Stimulated activated naive CD4-positive, alpha-beta T cell (primary cell): Measurements from ENCODE around the gene BUB1B.

Experiments
- DNase-seq, 6 experiments: peaks; one replicate each; lab custom pipeline; 2025; lab: John Stamatoyannopoulos, UW

The BUB1B gene

DNA sequence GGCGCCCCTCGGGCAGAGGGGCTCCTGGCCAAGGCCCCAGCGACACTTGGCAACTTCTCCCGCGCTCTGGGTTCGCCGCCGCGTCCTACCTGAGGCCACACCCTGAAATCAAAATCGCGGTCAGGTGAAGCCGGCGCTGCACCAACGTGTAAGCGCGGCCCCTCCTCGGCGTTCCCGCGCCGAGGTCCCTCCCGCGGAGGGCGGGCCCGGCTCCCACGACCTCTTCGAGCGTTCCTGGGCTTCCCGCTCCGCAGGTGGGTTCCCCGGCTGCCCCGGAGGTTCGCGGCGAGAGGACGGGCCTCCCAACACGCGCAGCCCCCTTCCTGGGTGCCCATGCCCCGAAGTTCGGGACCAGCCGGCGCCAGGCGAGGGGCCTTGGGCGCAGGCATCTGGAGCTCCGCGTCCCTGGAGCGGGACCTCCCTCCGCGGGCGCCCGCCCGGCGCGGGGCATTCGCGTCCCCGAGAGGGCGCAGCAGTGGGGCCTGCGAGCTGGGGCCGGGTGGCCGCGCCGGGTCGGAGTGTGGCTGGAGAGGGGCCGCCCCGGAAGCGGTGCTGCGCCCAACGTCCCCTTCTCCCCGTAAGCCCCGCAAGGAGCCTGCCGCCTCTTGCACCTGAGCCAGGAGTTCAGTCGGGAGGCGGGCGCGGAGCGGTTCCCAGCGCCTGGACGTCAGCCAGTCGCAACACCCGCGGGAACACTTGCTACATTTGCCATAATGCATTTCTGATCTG, 91.7 kb downstream of the BUB1B start:
- DNase-seq: no peak

GRCh38 chr15:40253167-40253790, 92.4 kb downstream of the BUB1B start:
- DNase-seq: no peak

DNA sequence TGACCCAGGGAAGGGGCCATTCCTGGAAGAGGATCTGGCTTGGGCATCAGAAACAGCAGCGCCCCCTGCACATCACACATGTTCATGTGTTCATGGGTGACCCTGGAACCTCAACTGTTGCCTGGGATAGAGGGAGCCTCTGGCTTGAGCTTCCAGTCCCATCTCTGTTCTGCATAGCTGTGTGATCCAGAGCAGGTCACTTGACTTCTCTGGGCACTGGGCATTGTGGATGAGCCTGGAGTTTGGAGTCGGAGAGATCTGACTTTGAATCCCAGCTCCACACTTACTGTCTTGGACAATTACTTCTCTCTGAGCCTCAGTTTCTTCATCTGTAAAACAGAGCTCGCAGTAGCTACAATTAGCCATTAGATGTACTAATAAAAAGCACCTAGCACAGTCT, 93.6 kb downstream of the BUB1B start:
- DNase-seq: no peak

- DNase-seq: no peak
These were observed 94.2 kb downstream of the BUB1B start for GRCh38 chr15:40255033-40255432.

- DNase-seq: no peak
These were observed 95.9 kb downstream of the BUB1B start for GRCh38 chr15:40256638-40257235.

DNA sequence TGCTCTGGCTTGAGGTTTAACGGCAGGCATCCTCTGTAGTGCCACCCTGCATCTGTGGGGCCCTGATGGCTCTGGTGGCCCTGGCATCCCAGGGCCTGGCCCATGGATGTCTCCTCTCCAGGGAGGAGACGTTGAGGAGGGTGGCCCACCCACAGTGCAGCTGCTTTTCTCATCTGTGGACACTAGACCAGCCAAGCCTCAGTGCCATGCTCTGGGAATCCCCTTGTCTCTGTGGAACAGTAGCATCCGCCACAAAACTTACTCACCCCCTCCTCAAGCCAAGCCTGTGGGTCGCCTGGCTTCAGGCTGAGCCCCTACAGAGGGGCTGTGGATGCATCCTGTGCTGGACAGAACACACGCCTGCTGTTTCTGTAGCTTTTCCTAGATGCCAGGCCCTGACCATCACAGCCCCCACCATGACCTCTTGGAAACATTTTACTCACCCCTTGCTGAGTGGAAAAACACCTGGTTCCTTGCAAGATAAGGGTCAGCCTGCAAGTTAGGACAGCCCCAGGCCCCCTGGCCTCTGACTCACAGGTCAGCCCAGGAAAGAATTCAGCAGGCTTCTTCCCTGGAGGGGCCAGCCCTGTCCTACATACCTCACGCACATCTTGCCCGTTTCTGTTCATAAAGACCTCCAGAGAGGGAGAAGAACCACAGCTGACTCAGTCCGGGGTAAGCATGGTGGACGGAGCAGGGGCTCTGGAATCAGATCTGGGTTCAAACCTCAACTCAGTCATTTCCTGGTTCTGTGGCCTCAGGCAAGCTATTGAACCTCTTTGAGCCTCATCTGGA, 97.0 kb downstream of the BUB1B start:
- DNase-seq: no peak

DNA sequence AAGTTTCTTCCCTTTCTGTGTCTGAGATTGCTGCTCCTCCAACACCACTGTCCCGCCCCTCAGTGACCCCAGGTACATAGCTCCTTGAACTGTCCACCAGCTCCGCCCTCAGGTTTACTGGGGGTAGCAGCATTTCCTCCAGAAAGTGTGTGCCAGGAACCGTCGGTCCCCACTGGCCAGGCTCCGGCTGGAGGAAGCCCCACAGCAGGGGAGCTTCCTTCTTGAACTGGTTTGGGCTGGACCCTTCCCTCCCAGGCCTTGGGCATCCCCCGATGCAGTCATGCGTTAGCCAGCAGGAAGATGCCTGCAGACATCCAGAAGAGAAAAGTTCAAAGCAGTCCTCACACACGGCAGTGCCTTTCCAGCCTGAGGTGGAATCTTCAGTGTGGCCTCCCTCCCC, 97.7 kb downstream of the BUB1B start:
- DNase-seq: no peak

GRCh38 chr15:40259021-40259420, 98.2 kb downstream of the BUB1B start:
- DNase-seq: no peak

GRCh38 chr15:40263024-40263754, 102.3 kb downstream of the BUB1B start:
- no peak for DNase-seq

- no peak for DNase-seq
These were observed 103.7 kb downstream of the BUB1B start for GRCh38 chr15:40264321-40265153.

DNA sequence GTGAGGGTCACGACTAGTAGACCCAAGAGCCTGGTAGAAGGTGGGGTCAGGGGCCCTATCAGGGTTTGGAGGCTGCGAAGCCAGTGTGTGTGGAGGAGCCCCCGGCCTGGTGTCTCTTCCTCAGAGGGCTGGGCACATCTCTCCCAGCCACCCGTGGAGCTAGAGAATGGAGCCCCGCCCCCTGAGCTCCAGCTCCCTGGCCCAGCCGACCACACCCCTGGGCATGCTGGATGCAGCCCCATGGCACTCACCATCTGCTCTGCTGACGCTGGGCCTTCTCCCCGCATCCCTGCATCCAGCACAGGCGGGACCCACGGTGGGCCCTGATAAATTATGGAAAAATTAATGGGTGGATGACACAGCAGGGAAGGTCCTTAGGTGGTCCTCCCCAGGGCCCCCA, 104.5 kb downstream of the BUB1B start:
- no peak for DNase-seq

DNA sequence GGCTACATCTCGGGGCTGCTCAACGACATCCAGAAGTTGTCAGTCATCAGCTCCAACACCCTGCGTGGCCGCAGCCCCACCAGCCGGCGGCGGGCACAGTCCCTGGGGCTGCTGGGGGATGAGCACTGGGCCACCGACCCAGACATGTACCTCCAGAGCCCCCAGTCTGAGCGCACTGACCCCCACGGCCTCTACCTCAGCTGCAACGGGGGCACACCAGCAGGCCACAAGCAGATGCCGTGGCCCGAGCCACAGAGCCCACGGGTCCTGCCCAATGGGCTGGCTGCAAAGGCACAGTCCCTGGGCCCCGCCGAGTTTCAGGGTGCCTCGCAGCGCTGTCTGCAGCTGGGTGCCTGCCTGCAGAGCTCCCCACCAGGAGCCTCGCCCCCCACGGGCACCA, 105.0 kb downstream of the BUB1B start:
- no peak for DNase-seq

DNA sequence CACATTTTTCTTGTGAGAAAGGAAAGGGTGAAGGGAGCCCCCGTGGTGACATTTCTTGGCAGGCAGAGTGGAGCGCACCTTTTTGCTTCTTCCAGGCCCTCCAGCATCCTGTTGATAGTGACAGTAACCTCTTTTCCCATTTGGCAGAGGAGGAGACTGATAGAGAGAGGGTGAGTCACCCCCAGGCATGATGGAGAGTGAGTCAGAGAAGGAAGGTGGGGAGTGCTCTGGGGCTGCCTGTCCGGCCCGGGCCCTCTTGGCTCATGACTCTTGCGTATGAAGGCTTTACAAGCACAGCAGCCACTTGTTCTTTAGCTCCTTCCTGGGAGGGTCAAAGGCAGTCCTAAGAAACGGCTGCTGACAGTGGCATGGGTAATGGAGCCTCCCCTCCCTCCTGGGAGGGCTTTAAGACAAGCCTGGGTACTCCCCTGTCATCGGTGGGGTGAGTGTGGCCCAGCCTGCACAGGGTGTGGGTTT, 106.0 kb downstream of the BUB1B start:
- DNase-seq: no peak

DNA sequence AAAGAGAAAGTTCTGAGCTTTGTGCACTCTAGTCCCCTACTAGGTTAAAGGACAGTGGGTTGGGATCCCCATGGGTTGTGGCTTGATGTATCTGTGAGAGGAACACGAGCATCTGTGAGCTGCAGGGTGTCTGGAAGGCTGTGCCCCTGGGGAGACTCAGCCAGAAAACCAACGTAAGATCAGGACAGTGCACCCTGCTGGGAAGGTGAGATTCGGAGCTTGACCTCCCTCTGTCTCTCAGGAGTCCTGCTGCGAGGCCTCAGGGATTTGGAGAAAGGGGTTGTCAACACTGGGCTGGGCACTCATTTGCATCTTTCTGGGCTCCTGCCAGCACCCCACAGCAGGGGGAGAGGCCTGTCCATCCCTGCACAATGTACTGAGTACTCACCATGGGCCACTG, 106.8 kb downstream of the BUB1B start:
- no peak for DNase-seq

DNA sequence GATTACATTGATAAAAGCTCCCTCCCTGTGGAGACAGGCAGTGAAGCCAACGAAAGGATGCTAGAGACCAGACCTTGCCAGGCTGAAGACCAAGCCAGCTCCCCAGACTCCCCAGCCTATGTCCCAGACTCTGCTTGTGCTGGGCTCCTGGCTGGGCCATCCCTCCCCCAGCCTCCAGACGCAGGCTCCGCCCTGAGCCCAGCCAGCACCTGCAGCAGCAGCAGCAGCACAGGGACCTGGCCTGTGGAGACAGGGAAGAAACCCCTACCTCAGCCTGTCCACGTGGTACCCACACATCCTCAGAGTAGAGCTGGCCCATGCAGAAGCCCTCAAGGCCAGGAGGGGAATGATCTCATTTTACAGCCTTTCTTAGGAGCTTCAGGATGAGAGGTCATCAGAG, 108.7 kb downstream of the BUB1B start:
- DNase-seq: no peak

DNA sequence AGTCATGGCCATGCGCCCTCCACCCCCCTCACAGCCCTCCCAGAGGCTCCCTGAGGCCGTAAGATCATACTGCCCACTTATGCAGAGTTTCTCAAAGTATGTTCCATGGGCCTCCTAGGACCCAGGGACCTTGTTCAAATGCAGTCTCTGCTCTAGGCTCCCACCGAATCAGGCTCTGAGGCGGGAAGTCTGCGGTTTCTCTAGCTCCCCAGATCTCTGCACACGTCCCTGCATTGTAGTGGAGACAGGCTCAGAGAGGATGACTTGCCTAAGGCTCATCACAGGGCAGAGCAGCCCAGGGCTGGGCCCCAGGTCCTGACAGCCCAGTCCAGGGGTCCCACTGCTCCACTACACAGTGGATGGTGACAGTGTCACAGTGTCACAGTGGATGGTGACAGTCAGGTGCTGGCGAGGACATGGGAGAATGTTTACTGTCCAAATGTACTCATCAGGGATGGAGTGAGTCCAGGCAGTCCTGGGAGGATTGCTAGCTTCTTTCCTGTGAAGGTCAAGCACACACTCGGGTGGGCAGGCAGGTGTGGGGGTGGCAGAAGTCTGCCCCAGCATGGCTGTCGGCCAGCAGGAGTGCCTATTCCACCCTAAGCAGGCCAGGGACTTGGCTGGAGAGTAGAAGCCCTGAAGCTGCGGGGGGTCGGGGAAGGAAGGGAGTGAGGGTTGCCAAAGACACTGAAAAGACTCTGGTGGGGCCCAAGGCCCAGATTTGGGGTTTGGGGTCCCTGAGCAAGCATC, 109.6 kb downstream of the BUB1B start:
- no peak for DNase-seq
